Measurements from ENCODE around the gene GCAT. TPM values are rescaled to one million over a fixed set of nuclear protein-coding genes. Genes with fewer than 3 reads are reported as not detected.
A peak's percentile ranks its signal among the peaks of the same experiment; 100 is the strongest.

GCAT gene
- total and polyA plus RNA-seq, 12 donors: 26.7 to 63.0 (median 41.5) TPM

DNA sequence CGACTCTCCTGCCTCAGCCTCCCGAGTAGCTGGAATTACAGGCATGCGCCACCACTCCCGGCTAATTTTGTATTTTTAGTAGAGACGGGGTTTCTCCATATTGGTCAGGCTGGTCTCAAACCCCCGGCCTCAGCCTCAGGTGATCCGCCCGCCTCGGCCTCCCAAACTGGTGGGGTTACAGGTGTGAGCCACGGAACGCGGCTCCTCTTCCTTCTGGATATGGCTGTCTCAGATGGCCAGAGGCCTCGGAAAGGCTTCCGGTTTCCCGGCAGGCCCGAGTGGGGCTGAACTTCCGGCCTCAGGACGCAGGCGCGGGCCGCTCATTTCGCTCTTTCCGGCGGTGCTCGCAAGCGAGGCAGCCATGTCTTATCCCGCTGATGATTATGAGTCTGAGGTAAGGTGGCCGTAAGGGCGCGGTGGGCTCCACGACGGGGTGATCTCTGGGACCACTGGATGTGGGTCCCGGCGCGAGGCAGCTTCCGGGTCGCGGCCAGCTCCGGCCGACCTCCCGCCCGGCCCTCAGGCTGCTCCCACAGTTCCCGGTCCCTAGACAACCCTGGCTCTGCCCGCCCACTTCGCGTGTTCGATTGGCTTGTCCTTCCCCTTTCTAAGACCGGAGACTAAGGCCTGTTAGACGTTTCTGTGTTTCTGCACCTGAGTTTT lies 41.5 kb downstream of the GCAT start, which contains the start of gene EIF3L:
EIF3L (plus strand) TSS at position 331 of the 663 bp plus-strand sequence; CDS start at position 362, 31 bp downstream.
- peaks cover 0 to 39% (median 21%) of the 10 kb centered on the region in 9 donors for H3K36me3 ChIP-seq
- H3K9me3 ChIP-seq: peaks cover 0 to 7% (median 0%) of the 10 kb centered on the region in 11 donors
- DNase-seq (peak; percentile 89 to 90), ATAC-seq (peak; percentile 89 to 94 (median 91))
- peaks cover 3 to 50% (median 30%) of the 10 kb centered on the region in 9 donors for H3K4me1 ChIP-seq
- H3K27ac ChIP-seq: peak within 1 kb of the TSS; percentile 68 to 94 (median 90)
- intact Hi-C loops (cut with DNase I): no loop called here
- TF ChIP-seq, protein P1, sequence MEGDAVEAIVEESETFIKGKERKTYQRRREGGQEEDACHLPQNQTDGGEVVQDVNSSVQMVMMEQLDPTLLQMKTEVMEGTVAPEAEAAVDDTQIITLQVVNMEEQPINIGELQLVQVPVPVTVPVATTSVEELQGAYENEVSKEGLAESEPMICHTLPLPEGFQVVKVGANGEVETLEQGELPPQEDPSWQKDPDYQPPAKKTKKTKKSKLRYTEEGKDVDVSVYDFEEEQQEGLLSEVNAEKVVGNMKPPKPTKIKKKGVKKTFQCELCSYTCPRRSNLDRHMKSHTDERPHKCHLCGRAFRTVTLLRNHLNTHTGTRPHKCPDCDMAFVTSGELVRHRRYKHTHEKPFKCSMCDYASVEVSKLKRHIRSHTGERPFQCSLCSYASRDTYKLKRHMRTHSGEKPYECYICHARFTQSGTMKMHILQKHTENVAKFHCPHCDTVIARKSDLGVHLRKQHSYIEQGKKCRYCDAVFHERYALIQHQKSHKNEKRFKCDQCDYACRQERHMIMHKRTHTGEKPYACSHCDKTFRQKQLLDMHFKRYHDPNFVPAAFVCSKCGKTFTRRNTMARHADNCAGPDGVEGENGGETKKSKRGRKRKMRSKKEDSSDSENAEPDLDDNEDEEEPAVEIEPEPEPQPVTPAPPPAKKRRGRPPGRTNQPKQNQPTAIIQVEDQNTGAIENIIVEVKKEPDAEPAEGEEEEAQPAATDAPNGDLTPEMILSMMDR (IDR thresholded peaks at IDR 0.05): no peak
- WGBS, 2 donors: 0 to 1% methylated on average over 49 of the region's 49 CpGs
- peak within 1 kb of the TSS; percentile 65 to 87 (median 76) for H3K4me3 ChIP-seq
- no peaks in the 10 kb centered on the region for H3K27me3 ChIP-seq

DNA sequence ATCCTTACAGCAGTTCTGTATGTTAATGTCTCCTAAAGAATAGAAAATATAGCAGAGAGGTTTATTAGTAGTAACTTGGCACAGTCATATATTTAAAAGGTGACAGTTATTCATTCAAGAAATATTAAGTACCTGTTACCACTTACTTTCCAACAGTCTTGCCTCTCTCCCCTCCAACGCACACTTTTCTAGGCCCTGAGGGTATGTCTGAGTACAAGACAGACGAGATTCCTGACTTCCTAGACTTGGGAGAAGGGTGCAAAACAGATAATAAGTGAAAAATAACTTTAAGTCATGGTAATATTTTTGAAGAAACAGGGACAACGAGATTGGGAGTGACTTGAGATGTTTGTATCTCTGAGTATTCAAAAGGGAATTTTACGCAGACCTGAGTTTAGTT lies 43.1 kb downstream of the GCAT start:
- Histone ChIP-seq H3K36me3 (peaks cover 0 to 55% (median 29%) of the 10 kb centered on the region in 9 donors), H3K4me1 (peaks cover 5 to 65% (median 32%) of the 10 kb centered on the region in 9 donors), H3K27ac (no peak overlapping the region), H3K27me3 (no peaks in the 10 kb centered on the region), H3K9me3 (no peaks in the 10 kb centered on the region), H3K4me3 (no peak overlapping the region)
- intact Hi-C loops (cut with DNase I): loop anchor here in 1 of 10 donors (5.0 kb wide), 1 partner anchor 44 kb away; the partner anchor contains the start of gene GCAT
- WGBS, 2 donors: 87 to 93% methylated on average over 4 of the region's 4 CpGs
- ATAC-seq (no peak), DNase-seq (no peak)
- TF ChIP-seq, protein P1 (IDR thresholded peaks at IDR 0.05): no peak

DNA sequence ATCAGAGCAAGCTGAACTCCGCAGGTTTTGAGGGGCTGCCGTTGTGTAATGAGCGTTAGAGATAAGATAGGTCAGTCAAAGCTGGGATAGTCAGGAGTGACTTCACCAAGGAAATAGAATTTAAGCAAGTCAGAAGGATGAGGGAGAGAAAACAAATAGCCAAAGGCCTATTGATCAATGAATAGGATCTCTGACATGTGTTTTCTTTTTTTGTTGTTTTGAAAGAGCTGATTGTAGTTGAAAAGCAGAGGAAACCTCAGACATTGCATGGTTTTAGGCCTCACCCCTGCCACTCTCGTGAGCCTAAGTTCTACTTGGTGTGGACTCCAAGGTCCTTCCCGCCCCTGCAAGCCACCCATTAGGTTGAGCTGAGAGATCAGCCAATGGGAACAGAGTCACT lies 44.7 kb downstream of the GCAT start:
- Histone ChIP-seq H3K9me3 (no peaks in the 10 kb centered on the region), H3K4me3 (no peak overlapping the region), H3K27me3 (no peaks in the 10 kb centered on the region), H3K36me3 (peaks cover 0 to 71% (median 42%) of the 10 kb centered on the region in 9 donors), H3K4me1 (peaks cover 5 to 65% (median 32%) of the 10 kb centered on the region in 9 donors), H3K27ac (no peak overlapping the region)
- DNase-seq (no peak), ATAC-seq (no peak)
- TF ChIP-seq, protein P1 (IDR thresholded peaks at IDR 0.05): no peak
- intact Hi-C loops (cut with DNase I): loop anchor here in 1 of 10 donors (5.0 kb wide), 1 partner anchor 45 kb away; the partner anchor contains the start of gene GCAT
- 55 to 56% methylated on average over 5 of the region's 5 CpGs for WGBS, 2 donors

DNA sequence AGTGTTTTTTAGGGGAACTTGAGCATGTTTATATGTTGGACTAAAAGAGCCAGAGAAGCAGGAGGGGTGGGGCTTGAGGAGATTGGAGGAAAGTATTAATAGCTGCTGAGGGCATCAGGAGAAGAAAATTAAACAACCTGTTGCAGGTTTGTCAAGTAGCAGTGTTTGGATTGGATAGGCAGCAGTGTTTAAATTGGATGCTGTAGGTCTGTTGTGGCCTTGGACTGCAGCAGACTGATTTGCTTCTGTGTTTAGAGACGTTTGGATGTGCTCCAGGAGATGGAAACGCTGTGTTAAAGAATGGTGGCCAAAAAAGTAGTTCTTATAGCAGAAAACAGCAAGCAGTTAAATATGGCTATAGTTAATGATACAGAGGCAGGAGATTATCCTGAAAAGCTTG lies 47.2 kb downstream of the GCAT start:
- Histone ChIP-seq H3K9me3 (no peaks in the 10 kb centered on the region), H3K36me3 (peaks cover 0 to 96% (median 59%) of the 10 kb centered on the region in 9 donors), H3K4me1 (peaks cover 5 to 62% (median 34%) of the 10 kb centered on the region in 9 donors), H3K27me3 (no peaks in the 10 kb centered on the region), H3K4me3 (no peak overlapping the region), H3K27ac (peak overlapping the region in 3 of 10 donors; percentile 6 to 33 (median 12))
- no peak for ATAC-seq
- WGBS, 2 donors: 25 to 36% methylated on average over 2 of the region's 2 CpGs
- intact Hi-C loops (cut with DNase I): loop anchor here in 1 of 10 donors (5.0 kb wide), 1 partner anchor 48 kb away; the partner anchor contains the start of gene GCAT
- TF ChIP-seq, protein P1 (IDR thresholded peaks at IDR 0.05): no peak
- DNase-seq: no peak
